Natural killer cell (primary cell): ENCODE measurements around the gene ARHGAP35. TPM values are rescaled to one million over a fixed set of nuclear protein-coding genes. Genes with fewer than 3 reads are reported as not detected.

ENCODE experiments used
- ATAC-seq, 3 donors: fragments of 150-1000 bp in 2 of 3; fragments of 200-7000 bp in 1 of 3; cut with Tn5 transposase; 1 replicate in 1 of 3; 2 replicates in 2 of 3; pipeline ENCODE4 v1.10.0; 2021; ENCODE audit warnings: mild to moderate bottlenecking in 2 of 3, moderate library complexity in 2 of 3
- DNase-seq, 2 donors: peaks; one replicate each; pipeline versions ENCODE4 v3.0.0 to v3.0.0-alpha.2; 2013 to 2021; ENCODE audit warnings: mixed read lengths in 1 of 2
- H3K27ac ChIP-seq: one replicate; pipeline ENCODE4 v1.5.1; 2013; ENCODE audit warnings: mild to moderate bottlenecking, low read length
- H3K27me3 ChIP-seq: one replicate; pipeline ENCODE4 v1.6.1; 2013; ENCODE audit warnings: low read length; ENCODE audit not compliant: control insufficient read depth, insufficient read depth
- H3K36me3 ChIP-seq: one replicate; pipeline ENCODE4 v1.6.1; 2013; ENCODE audit warnings: low read length; ENCODE audit not compliant: control insufficient read depth, insufficient read depth
- H3K4me1 ChIP-seq: one replicate; pipeline ENCODE4 v1.6.1; 2013; ENCODE audit warnings: low read length; ENCODE audit not compliant: control insufficient read depth, insufficient read depth
- H3K4me3 ChIP-seq: one replicate; pipeline ENCODE4 v1.5.1; 2013; ENCODE audit warnings: low read length
- H3K9me3 ChIP-seq: one replicate; pipeline ENCODE4 v1.6.1; 2013; ENCODE audit warnings: low read length; ENCODE audit not compliant: control insufficient read depth, insufficient read depth
- H3K27ac Mint-ChIP-seq, 2 donors: one replicate each; pipeline ENCODE4 v1.8.0; 2022; ENCODE audit warnings: mild to moderate bottlenecking in 2 of 2, mixed read lengths in 2 of 2, moderate library complexity in 1 of 2
- H3K27me3 Mint-ChIP-seq, 2 donors: one replicate each; pipeline ENCODE4 v1.8.0; 2022; ENCODE audit warnings: low read depth in 2 of 2, mixed read lengths in 2 of 2
- H3K36me3 Mint-ChIP-seq: one replicate; pipeline ENCODE4 v1.8.0; 2022; ENCODE audit warnings: mixed read lengths
- H3K4me1 Mint-ChIP-seq, 2 donors: one replicate each; pipeline ENCODE4 v1.8.0; 2022; ENCODE audit warnings: mixed read lengths in 2 of 2
- H3K4me3 Mint-ChIP-seq: one replicate; pipeline ENCODE4 v1.8.0; 2022; ENCODE audit warnings: mild to moderate bottlenecking, moderate library complexity, mixed read lengths
- H3K9me3 Mint-ChIP-seq, 2 donors: one replicate each; pipeline ENCODE4 v1.8.0; 2022; ENCODE audit warnings: mixed read lengths in 2 of 2
- CTCF ChIP-seq: fragments of 200-600 bp; IDR thresholded peaks from one replicate; pipeline ENCODE4 v1.8.0; 2022; ENCODE audit warnings: antibody characterized with exemption
- WGBS: methylation state at CpG from one replicate; pipeline ENCODE4 v1.1.7; 2013; ENCODE audit warnings: missing lambda C conversion rate; ENCODE audit not compliant: insufficient coverage; 5-methylcytosine and 5-hydroxymethylcytosine counted together
- intact Hi-C: fragments of 100-400 bp; cut with micrococcal nuclease; formaldehyde crosslinking; loops from one replicate; pipeline ENCODE4 v1.14.2; 2022
- total RNA-seq, 4 donors: library from RNA; stranded (reverse); fragments of 120-200 nt in 1 of 4; gene quantifications; one replicate each; pipeline versions ENCODE4 v1.2.3 to v1.2.4, GENCODE V29; 2013 to 2022

Gene ARHGAP35
- total RNA-seq, 3 donors from 2014 or later (not counting 1 experiment from before 2014, with no cell fraction given) = 40.2 to 66.2 (median 48.5) TPM

GRCh38 chr19:46909356-46909755, 48.6 kb downstream of the ARHGAP35 start:
- Histone ChIP-seq H3K27me3 (no peaks in the 10 kb centered on the region), H3K4me3 (no peak overlapping the region), H3K27ac (no peak overlapping the region), H3K4me1 (peaks cover 10% of the 10 kb centered on the region), H3K9me3 (no peaks in the 10 kb centered on the region), H3K36me3 (no peaks in the 10 kb centered on the region)
- Mint-ChIP-seq H3K27me3 (no peaks in the 10 kb centered on the region), H3K36me3 (no peaks in the 10 kb centered on the region), H3K9me3 (no peaks in the 10 kb centered on the region), H3K27ac (no peak overlapping the region), H3K4me1 (peaks cover 47% of the 10 kb centered on the region in 2 donors), H3K4me3 (no peak overlapping the region)
- 98% methylated on average over 4 of the region's 4 CpGs for WGBS
- no peak for TF ChIP-seq CTCF
- intact Hi-C loops = no loop called here
- ATAC-seq = no peak
- no peak for DNase-seq

Other genes starting within 250 kb of the ARHGAP35 start
- gene PTGIR, start 235.9 kb upstream of the ARHGAP35 start, total RNA-seq = 1 to 10 TPM in 2 of 3 donors, under 1 TPM in 1; 0.75 to 1.4 (median 1.0) TPM
- not detected for gene GNG8, start 224.8 kb upstream of the ARHGAP35 start, total RNA-seq
- under 1 TPM in 2 of 3 donors, not detected in 1; 0.14 to 0.20 TPM for gene DACT3, start 199.8 kb upstream of the ARHGAP35 start, total RNA-seq
- gene PRKD2, start 143.9 kb upstream of the ARHGAP35 start, total RNA-seq = 100 to 1,000 TPM; 179 to 216 (median 203) TPM
- gene FKRP, start 114.9 kb upstream of the ARHGAP35 start, total RNA-seq = 10 to 100 TPM; 19.1 to 23.3 (median 19.8) TPM
- gene STRN4, start 114.5 kb upstream of the ARHGAP35 start, total RNA-seq = 100 to 1,000 TPM; 125 to 152 (median 125) TPM
- gene SLC1A5, start 72.4 kb upstream of the ARHGAP35 start, total RNA-seq = 10 to 100 TPM; 11.2 to 23.1 (median 18.9) TPM
- 10 to 100 TPM; 45.0 to 49.1 (median 45.4) TPM for gene AP2S1, start 10.2 kb upstream of the ARHGAP35 start, total RNA-seq
- under 1 TPM in 2 of 3 donors, not detected in 1; 0.64 to 0.65 TPM for gene NPAS1, start 158.8 kb downstream of the ARHGAP35 start, total RNA-seq
- gene TMEM160, start 187.6 kb downstream of the ARHGAP35 start, total RNA-seq = 10 to 100 TPM; 29.1 to 35.5 (median 31.3) TPM